NB4 (cell line): ENCODE results near the gene HYCC2.

Experiments used
- CTCF ChIP-seq: IDR thresholded peaks from one replicate; pipeline ENCODE4 v1.5.1; 2012; ENCODE audit warnings: low read depth, low read length
- POLR2A ChIP-seq: IDR thresholded peaks from 2 replicates; pipeline ENCODE4 v1.6.1; 2011; ENCODE audit warnings: mild to moderate bottlenecking; ENCODE audit not compliant: insufficient read length; ENCODE audit errors: extremely low read depth
- TF ChIP-seq, protein P1 (sequence below): IDR thresholded peaks from 2 replicates; pipeline ENCODE4 v1.6.1; 2011; ENCODE audit warnings: low read depth, low read length

DNA sequence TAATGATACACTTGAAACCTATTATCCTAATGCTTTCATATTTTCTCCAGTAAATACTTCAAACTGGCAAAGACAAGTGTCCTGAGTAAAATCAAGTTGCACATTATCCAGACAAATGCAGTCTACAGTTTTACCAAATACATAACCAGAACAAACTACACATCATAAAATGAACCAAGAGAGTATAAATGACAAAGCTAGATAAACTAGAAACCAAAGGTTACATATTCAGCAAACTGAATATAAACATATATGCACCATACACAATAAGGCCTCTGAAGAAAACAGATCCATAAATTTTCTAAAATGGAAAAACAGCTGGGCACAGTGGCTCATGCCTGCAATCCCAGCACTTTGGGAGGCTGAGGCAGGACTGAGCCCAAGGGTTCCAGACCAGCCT, 47.0 kb downstream of the HYCC2 start:
- TF ChIP-seq, protein P1, sequence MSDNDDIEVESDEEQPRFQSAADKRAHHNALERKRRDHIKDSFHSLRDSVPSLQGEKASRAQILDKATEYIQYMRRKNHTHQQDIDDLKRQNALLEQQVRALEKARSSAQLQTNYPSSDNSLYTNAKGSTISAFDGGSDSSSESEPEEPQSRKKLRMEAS = no peak
- TF ChIP-seq CTCF (no peak), POLR2A (no peak)
